Neural cell (in vitro differentiated cells): Measurements from ENCODE around the gene PYGL. TPM values are rescaled to one million over a fixed set of nuclear protein-coding genes. Genes with fewer than 3 reads are reported as not detected.

Experiments
- H2AFZ ChIP-seq: fragments of 200-600, 300-800 bp; sonication (generic), shearing (Covaris generic); 2 replicates; pipeline ENCODE4 v1.6.0; 2014; ENCODE audit warnings: low read depth, mild to moderate bottlenecking, antibody characterized with exemption, low read length, moderate library complexity
- H3F3A ChIP-seq: fragments of 200-600 bp; shearing (Covaris generic); 2 replicates; pipeline ENCODE4 v1.6.1; 2016; ENCODE audit warnings: mild to moderate bottlenecking, moderate library complexity, mixed read lengths, antibody characterized with exemption, low read length; ENCODE audit not compliant: insufficient read depth, poor library complexity, severe bottlenecking
- H3K27ac ChIP-seq: fragments of 200-600, 300-800 bp; sonication (generic), shearing (Covaris generic); 2 replicates; pipeline ENCODE4 v1.5.1; 2014; ENCODE audit warnings: mild to moderate bottlenecking, low read length, moderate library complexity
- H3K27me3 ChIP-seq: fragments of 300-800, 200-600 bp; sonication (generic), shearing (Covaris generic); 2 replicates; pipeline ENCODE4 v1.6.0; 2014; ENCODE audit warnings: mild to moderate bottlenecking, low read depth, low read length, moderate library complexity; ENCODE audit not compliant: insufficient read depth
- H3K36me3 ChIP-seq: fragments of 300-800, 200-600 bp; sonication (generic), shearing (Covaris generic); 2 replicates; pipeline ENCODE4 v1.5.1; 2014; ENCODE audit warnings: mild to moderate bottlenecking, antibody characterized with exemption, low read length, moderate library complexity; ENCODE audit not compliant: insufficient read depth
- H3K4me2 ChIP-seq: fragments of 300-800, 200-600 bp; sonication (generic), shearing (Covaris generic); 2 replicates; pipeline ENCODE4 v1.6.0; 2014; ENCODE audit warnings: mild to moderate bottlenecking, low read length
- H3K4me3 ChIP-seq: fragments of 300-800, 200-600 bp; sonication (generic), shearing (Covaris generic); 2 replicates; pipeline ENCODE4 v1.5.1; 2014; ENCODE audit warnings: mild to moderate bottlenecking, low read length, moderate library complexity
- H3K79me2 ChIP-seq: fragments of 200-600 bp; shearing (Covaris generic); replicated peaks from 2 replicates; pipeline ENCODE4 v1.6.0; 2014; ENCODE audit warnings: mild to moderate bottlenecking, low read length, moderate library complexity; ENCODE audit not compliant: insufficient read depth
- H3K9ac ChIP-seq: fragments of 300-800, 200-600 bp; sonication (generic), shearing (Covaris generic); 2 replicates; pipeline ENCODE4 v1.6.1; 2016; ENCODE audit warnings: mild to moderate bottlenecking, low read length, mixed read lengths
- H3K9me2 ChIP-seq: fragments of 200-600 bp; shearing (Covaris generic); 2 replicates; pipeline ENCODE4 v1.6.1; 2016; ENCODE audit warnings: mild to moderate bottlenecking, low read length, mixed read lengths; ENCODE audit not compliant: insufficient read depth
- H3K9me3 ChIP-seq: fragments of 200-600, 300-800 bp; sonication (generic), shearing (Covaris generic); 2 replicates; pipeline ENCODE4 v1.6.1; 2016; ENCODE audit warnings: mild to moderate bottlenecking, mixed run types, low read length, moderate library complexity, mixed read lengths
- H4K20me1 ChIP-seq: fragments of 200-600 bp; shearing (Covaris generic); 2 replicates; pipeline ENCODE4 v1.6.1; 2016; ENCODE audit warnings: mild to moderate bottlenecking, mixed run types; ENCODE audit not compliant: insufficient read depth
- EP300 ChIP-seq: fragments of 450-650 bp; conservative IDR thresholded peaks from 2 replicates; pipeline ENCODE4 v1.6.1; 2014; ENCODE audit warnings: antibody characterized with exemption, mild to moderate bottlenecking, moderate library complexity; ENCODE audit not compliant: poor library complexity, severe bottlenecking
- EZH2 ChIP-seq: fragments of 200-600, 300-800 bp; shearing (Covaris generic), sonication (generic); IDR thresholded peaks from 2 replicates; pipeline ENCODE4 v1.6.1; 2014; ENCODE audit warnings: antibody characterized with exemption, low read length, borderline replicate concordance, mild to moderate bottlenecking; ENCODE audit not compliant: insufficient read depth, poor library complexity, severe bottlenecking
- MXI1 ChIP-seq: fragments of 450-650 bp; conservative IDR thresholded peaks from 2 replicates; pipeline ENCODE4 v1.6.1; 2014; ENCODE audit warnings: antibody characterized with exemption, mild to moderate bottlenecking; ENCODE audit not compliant: poor library complexity, severe bottlenecking
- POLR2AphosphoS5 ChIP-seq: IDR thresholded peaks from 2 replicates; pipeline ENCODE4 v1.6.1; 2012
- RAD21 ChIP-seq: fragments of 450-650 bp; conservative IDR thresholded peaks from 2 replicates; pipeline ENCODE4 v1.6.1; 2014; ENCODE audit warnings: antibody characterized with exemption, mild to moderate bottlenecking, moderate library complexity
- SMC3 ChIP-seq: fragments of 450-650 bp; conservative IDR thresholded peaks from 2 replicates; pipeline ENCODE4 v1.6.1; 2014; ENCODE audit warnings: antibody characterized with exemption, mild to moderate bottlenecking, moderate library complexity; ENCODE audit not compliant: poor library complexity
- TAF1 ChIP-seq: IDR thresholded peaks from 2 replicates; pipeline ENCODE4 v1.6.1; 2012; ENCODE audit warnings: low read depth
- polyA plus RNA-seq: library from polyadenylated mRNA; depleted of rRNA; stranded (reverse); fragments of >200 nt; gene quantifications from 2 replicates; pipeline ENCODE4 v1.2.3, GENCODE V29; 2014
- TF ChIP-seq, protein P1 (sequence below): fragments of 450-650 bp; IDR thresholded peaks from 2 replicates; pipeline ENCODE4 v1.5.1; 2014; ENCODE audit warnings: antibody characterized with exemption, mild to moderate bottlenecking, moderate library complexity; ENCODE audit not compliant: poor library complexity, severe bottlenecking
- TF ChIP-seq, protein P2 (sequence below): IDR thresholded peaks from 2 replicates; pipeline ENCODE4 v1.6.1; 2012; ENCODE audit warnings: borderline replicate concordance

PYGL gene
- polyA plus RNA-seq, 1 donor from 2014 or later = not detected

DNA sequence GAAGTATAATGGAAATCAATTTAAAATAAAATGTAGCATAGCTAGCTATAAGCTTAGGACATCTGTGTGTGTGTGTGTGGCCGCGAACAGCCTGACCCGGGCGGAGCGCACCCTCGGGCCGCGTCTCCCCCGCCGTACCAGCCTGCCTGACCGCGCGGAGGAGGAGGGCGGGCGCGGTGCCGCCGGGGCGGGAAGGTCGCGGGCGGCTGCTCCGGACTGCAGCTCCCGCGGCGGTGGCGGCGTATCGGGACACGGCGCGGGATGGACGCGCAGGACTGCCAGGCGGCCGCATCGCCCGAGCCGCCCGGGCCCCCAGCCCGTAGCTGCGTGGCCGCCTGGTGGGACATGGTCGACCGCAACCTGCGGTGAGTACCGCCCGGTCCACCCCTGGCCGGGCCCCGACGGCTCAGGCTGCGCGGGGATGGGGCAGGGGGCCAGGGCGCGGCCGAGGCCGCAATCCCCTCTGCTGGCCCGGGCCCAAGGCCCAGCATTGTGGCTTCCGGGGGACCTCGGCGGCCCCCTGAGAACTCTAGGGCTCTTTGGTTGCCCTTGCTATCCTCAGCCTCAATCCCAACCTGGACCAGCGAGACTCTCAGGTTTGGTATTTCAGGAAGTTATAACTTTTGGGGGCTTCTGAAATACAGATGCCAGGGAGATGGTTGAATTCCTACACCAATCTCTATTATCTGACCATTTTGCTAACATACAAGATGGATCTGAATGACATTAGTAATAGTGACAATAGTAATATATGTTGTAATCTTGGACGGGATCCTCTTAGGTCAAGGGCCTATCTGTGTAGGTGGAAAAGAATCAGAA, 72.2 kb downstream of the PYGL start, which contains the start of gene ABHD12B:
Gene ABHD12B, plus strand, starts transcription at position 140 of the 819 bp plus-strand sequence. Its CDS starts 122 bp downstream, at position 262.
- Histone ChIP-seq H3K27me3 (peaks cover 24% of the 10 kb centered on the region), H3K27ac (no peak within 1 kb of the TSS), H3K79me2 (no peaks in the 10 kb centered on the region), H3K9ac (no peak within 1 kb of the TSS), H3K4me2 (no peak within 1 kb of the TSS), H3F3A (no peaks in the 10 kb centered on the region), H2AFZ (no peak within 1 kb of the TSS), H3K9me2 (no peaks in the 10 kb centered on the region), H3K9me3 (no peaks in the 10 kb centered on the region), H4K20me1 (no peaks in the 10 kb centered on the region), H3K36me3 (no peaks in the 10 kb centered on the region), H3K4me3 (no peak within 1 kb of the TSS)
- no peak for TF ChIP-seq EZH2
- TF ChIP-seq SMC3 = no peak
- TF ChIP-seq, protein P1, sequence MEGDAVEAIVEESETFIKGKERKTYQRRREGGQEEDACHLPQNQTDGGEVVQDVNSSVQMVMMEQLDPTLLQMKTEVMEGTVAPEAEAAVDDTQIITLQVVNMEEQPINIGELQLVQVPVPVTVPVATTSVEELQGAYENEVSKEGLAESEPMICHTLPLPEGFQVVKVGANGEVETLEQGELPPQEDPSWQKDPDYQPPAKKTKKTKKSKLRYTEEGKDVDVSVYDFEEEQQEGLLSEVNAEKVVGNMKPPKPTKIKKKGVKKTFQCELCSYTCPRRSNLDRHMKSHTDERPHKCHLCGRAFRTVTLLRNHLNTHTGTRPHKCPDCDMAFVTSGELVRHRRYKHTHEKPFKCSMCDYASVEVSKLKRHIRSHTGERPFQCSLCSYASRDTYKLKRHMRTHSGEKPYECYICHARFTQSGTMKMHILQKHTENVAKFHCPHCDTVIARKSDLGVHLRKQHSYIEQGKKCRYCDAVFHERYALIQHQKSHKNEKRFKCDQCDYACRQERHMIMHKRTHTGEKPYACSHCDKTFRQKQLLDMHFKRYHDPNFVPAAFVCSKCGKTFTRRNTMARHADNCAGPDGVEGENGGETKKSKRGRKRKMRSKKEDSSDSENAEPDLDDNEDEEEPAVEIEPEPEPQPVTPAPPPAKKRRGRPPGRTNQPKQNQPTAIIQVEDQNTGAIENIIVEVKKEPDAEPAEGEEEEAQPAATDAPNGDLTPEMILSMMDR = no peak
- TF ChIP-seq EP300 = no peak
- no peak for TF ChIP-seq POLR2AphosphoS5
- TF ChIP-seq RAD21 = no peak
- no peak for TF ChIP-seq MXI1
- no peak for TF ChIP-seq TAF1
- TF ChIP-seq, protein P2, sequence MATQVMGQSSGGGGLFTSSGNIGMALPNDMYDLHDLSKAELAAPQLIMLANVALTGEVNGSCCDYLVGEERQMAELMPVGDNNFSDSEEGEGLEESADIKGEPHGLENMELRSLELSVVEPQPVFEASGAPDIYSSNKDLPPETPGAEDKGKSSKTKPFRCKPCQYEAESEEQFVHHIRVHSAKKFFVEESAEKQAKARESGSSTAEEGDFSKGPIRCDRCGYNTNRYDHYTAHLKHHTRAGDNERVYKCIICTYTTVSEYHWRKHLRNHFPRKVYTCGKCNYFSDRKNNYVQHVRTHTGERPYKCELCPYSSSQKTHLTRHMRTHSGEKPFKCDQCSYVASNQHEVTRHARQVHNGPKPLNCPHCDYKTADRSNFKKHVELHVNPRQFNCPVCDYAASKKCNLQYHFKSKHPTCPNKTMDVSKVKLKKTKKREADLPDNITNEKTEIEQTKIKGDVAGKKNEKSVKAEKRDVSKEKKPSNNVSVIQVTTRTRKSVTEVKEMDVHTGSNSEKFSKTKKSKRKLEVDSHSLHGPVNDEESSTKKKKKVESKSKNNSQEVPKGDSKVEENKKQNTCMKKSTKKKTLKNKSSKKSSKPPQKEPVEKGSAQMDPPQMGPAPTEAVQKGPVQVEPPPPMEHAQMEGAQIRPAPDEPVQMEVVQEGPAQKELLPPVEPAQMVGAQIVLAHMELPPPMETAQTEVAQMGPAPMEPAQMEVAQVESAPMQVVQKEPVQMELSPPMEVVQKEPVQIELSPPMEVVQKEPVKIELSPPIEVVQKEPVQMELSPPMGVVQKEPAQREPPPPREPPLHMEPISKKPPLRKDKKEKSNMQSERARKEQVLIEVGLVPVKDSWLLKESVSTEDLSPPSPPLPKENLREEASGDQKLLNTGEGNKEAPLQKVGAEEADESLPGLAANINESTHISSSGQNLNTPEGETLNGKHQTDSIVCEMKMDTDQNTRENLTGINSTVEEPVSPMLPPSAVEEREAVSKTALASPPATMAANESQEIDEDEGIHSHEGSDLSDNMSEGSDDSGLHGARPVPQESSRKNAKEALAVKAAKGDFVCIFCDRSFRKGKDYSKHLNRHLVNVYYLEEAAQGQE = no peak

DNA sequence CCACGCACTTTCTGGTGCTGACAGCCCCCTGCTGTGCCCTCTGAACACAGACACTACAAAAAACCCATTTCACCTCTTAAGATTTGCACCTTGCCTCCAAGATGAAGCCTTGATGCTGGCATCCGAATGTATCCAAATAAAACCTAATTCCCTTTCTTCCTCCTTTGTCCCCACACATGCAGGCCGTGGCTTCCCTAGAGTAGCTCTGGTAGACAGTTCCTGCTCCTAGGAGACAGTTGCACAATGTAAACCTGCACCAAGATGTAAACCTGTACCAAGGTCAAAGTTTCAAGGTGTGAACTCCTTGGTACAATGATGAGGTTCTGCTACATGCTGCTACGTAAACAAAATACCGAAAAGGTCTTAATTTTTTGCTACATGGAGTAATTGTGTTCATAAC, 73.1 kb downstream of the PYGL start:
- Histone ChIP-seq H3K27me3 (peaks cover 24% of the 10 kb centered on the region), H3K9me2 (no peaks in the 10 kb centered on the region), H2AFZ (no peak overlapping the region), H3K4me3 (no peak overlapping the region), H4K20me1 (no peaks in the 10 kb centered on the region), H3K4me2 (no peak overlapping the region), H3K9ac (no peak overlapping the region), H3K27ac (no peak overlapping the region), H3K79me2 (no peaks in the 10 kb centered on the region), H3F3A (no peaks in the 10 kb centered on the region), H3K36me3 (no peaks in the 10 kb centered on the region), H3K9me3 (no peaks in the 10 kb centered on the region)
- no peak for TF ChIP-seq TAF1
- no peak for TF ChIP-seq EZH2
- no peak for TF ChIP-seq MXI1
- TF ChIP-seq, protein P1 = no peak
